GM18909 (cell line): ENCODE data around the gene PHIP.

ENCODE experiments used
- ATAC-seq: cut with Tn5 transposase; IDR thresholded peaks from one replicate; pipeline ENCODE4 v1.9.1; 2021; ENCODE audit warnings: mild to moderate bottlenecking; ENCODE audit not compliant: unreplicated experiment, poor library complexity

The PHIP gene

DNA sequence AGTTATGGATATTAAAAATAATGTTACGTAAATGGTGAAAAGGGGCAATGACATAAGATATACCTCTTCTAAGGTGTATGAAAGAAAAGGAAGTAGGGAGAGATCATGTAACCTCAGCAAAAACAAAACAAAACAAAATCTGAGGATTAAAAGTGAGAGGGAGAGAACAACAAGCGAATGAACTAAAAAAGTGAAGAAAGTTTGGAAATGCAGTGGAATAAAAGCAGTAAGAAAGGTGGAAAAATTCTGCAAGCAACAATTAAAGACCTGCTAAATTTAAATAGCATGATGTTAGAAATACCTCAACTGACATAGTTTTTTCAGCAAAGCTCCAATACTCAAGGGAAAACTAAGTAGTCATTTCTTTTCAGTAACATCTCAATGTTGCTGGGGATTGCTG is 48.0 kb downstream of the PHIP start:
- no peak for ATAC-seq

DNA sequence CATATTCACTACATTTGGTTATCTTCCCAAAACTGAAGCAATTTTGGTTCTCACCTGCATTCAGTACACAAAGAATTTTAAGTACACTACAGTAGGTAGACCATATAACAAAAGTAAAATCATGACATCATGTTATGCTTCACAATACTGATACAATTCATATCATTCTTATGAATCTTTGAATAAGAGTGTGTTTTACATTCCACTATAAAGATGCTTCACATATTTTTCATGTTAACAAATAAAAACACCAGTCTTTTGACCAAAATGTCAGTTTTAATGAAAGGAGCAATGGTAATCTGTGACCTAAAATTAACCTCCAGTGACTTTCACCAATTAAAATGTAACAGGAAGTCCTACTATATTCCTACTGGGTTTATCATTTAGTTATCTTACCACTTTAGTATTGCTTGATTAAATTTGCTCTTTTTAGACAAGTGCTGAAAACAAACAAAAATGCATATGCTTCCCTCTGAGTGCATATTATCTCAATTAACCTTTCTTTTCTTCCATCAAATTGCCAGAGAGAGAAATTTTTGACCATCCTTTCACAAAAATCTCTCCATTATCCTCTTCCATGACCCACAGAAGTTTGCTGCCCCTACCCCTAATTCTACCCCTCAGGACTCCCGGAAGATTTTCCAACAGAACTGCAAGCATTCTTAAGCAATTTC is 49.3 kb downstream of the PHIP start:
- ATAC-seq, result no peak

DNA sequence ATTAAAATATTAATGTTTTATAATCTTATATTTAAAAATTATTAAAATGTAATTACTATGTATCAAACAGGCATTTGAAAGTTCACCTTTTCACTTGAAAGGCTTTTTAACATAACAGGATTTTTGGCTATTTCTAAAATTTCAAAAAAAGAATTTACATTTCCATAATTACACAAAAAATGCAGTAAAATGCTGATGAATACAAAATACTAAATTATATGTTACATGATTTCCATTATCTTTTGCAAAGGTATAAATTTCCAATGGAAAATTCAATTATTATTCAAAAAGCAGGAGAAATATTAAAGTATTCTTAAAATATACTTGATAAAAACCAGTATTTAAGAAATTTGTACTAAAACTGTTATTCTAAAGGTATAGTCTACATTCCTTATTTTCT is 66.1 kb downstream of the PHIP start:
- no peak for ATAC-seq

DNA sequence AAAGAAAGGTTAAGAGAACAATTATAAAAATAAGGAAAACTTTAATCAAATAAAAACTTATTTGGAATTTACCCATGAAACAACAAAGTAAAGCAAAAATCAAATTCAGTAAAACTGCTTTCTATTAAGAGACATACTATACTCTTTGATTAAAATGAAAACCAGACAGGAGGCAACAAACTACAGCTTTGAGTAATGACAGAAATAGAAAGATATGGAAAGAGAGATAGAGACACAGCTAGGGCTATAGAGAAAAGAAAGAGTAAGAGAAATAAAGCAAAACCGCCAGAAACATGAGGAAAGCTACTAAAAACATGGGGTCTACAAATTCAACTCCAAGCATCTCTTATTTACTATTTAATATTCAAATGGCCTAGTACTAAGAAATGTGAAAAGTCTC is 67.6 kb downstream of the PHIP start:
- no peak for ATAC-seq

DNA sequence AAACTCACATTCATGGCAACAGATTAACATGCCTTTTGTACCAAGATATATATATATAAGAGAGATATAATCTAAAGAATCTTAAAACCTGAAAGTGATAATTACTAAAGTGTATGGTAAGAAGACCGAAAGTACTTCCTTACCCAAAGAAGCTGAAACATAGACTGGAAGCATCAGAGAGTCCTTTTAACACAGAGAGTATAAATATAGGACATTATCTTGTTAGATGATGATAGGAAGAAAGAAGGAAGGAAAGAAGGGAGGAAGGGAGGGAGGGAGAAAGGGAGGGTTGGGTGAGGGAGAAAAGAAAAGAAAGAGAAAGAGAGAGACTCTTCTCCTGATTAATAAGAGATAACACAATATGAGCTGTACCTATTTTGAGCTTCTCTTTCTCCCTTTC is 68.2 kb downstream of the PHIP start:
- ATAC-seq, result no peak

DNA sequence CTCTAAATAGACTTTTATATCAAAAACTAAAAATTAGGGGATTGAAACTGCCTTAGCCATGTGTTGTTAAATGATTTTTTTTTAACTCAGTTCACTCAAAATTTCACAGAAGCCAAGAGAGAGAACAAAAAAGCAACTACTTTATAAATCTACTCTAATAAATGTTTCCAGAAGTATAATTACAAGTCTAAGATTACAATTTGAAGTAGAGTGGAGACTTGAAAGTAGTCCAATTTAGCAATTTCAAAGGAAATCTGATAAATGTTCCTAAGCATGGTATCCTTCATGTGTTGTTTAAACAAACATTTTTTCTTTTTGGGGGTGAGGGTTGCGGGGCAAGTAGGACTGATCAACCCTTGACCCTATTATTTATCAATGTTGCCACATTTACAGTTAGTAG is 72.6 kb downstream of the PHIP start:
- ATAC-seq, result no peak

DNA sequence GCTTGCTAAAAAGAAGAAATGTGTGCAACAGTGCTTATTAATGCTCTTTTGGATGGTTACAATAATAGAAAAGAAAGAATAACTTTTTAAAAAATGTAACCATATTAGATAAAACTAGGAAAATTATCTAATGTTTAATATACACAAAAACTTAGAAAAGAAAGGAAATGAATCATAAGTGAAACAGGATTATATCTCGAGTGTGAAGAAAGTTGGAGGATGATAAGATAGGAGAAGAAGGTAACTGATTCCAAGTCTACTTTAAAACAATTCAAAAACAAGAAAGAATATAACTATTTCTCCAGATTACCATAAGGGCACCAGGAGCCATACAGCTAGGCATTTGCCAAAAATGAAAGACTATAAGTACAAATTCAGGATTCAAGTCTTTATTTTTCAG is 73.0 kb downstream of the PHIP start:
- ATAC-seq, result no peak

DNA sequence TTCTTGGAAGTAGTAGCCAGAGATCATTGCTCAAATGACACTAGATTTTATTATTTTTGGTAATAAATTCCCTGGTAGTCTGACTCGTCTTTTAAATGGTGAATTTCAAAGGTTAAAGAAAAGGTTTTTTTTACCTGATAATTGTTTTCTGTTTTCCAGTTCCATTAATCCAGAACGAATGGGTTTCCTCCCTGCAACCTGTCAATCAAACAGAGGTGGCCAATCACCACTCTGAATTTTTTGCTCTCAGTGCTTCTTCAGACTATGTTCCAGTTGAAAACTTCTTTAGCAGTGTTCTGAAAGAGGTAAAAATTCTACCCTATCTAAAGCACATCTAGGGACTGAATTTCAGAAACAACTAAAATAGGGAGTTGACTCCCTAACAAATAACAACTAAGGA is 73.8 kb downstream of the PHIP start:
- no peak for ATAC-seq

DNA sequence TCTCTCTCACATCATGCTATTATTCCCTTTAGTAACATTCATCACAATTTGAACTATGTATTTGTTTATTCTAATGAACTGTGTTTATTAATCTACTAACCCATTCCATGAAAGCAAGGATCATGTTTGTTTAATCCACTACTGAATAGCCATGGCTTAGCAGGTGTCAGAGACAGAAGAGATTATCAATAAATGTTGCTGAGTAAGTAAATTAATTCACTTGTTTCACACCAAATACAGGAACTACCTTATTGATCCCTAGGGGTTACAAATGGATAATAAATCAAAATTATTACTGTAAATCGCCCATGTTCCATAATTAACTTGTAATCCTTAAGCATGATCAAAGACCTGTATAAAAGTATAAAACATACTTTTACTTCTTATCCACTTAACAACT is 76.6 kb downstream of the PHIP start:
- ATAC-seq, result no peak

DNA sequence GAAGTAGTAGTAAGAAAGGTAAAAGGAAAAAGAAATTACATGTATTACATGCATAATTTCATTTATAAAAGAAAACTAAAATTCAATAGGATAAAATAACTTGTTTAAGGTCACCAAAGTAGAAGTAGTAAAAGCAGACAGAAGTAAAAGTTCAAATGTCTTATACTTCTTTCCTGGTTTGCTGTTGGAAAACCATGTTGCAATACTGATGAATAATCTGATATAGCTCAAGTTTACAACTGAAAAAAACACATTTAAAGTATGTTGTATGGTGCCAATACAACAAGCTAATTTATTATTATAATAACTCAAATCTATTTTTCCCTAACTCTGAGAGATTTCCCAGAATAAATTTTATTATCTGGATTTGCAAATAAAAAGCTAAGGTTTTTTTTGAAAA is 78.3 kb downstream of the PHIP start:
- ATAC-seq, result no peak

DNA sequence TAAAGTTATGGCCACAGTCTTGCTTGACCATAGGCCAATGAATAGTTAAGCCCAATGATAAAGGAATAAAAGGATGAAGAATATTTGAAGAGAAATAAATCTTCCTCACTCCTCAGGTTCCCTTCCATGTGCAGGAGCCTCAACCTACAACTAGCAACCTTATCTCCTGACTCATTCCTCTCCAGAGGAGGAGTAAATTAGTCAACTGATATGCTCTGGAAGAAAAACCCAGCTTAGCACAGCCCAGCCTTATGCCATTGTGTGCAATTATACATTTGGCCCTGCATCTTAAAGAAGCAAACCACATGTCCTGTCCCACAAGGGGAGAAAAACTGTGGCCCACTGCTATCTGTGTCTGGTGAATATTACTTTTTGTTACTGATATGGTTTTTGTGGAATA is 82.1 kb downstream of the PHIP start:
- no peak for ATAC-seq

DNA sequence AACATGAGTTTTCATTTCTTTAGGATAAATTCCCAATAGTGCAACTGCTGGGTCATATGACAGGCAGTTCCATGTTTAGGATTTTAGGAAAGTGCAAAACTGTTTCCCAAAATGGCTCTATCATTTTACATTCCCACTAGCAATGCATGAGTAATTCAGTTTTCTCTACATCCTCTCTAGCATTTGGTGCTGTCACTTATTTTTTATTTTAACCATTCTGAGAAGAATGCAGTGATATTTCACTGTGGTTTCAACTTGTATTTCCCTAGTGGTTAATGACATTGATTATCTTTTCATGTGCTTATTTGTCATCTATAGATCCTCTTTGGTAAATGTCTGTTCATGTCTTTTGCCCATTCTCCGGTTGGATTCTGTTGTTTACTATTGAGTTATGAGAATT is 82.7 kb downstream of the PHIP start:
- ATAC-seq, result no peak

DNA sequence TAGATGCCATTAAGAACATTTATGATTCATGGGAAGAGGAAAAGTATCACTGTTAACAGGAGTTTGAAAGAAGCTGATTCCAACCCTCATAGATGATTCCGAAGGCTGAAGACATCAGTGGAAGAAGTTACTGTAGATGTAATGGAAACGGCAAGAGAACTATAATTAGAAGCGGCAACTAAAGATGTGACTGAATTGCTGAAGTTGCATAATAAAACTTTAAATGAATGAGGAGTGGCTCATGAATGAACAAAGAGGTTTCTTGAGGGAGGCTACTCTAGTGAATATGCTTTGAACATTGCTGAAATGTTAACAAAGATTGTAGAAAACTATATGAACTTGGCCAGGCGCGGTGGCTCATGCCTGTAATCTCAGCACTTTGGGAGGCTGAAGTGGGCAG is 84.1 kb downstream of the PHIP start:
- no peak for ATAC-seq

DNA sequence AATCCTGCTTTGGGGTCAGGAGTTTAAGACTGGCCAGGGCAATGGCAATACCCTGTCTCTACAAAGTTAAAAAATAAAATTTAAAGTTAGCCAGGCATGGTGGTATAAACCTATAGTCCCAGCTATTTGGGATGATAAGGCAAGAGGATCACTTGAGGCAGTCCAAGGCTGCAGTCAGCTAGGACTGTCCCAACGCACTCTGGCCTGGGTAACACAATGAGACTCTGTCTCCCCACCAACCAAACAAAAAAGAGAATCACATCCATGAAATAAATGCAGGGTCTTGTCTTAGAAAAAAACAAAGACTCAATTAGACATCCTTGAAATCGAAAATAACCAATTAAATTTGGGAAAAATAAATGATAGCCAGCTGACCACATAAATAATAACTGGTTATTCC is 88.9 kb downstream of the PHIP start:
- ATAC-seq, result no peak

DNA sequence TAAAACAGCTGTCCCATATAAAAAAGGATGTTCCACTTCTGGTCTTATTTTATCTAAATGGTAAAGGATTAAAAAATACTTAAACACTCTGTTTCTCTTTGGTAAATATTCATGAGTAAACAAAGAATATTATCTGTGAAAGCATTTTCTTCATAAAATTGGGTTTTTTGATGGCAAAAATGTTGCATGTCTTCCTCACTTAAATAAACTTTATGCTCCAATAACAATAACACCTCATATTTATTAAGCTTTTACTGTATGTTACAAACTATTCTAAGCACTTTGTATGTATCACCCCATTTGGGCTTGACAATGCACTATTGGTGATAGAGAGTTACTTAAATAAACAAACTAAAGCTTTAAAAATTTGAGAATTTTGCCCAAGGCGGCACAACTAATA is 91.9 kb downstream of the PHIP start:
- ATAC-seq, result no peak

DNA sequence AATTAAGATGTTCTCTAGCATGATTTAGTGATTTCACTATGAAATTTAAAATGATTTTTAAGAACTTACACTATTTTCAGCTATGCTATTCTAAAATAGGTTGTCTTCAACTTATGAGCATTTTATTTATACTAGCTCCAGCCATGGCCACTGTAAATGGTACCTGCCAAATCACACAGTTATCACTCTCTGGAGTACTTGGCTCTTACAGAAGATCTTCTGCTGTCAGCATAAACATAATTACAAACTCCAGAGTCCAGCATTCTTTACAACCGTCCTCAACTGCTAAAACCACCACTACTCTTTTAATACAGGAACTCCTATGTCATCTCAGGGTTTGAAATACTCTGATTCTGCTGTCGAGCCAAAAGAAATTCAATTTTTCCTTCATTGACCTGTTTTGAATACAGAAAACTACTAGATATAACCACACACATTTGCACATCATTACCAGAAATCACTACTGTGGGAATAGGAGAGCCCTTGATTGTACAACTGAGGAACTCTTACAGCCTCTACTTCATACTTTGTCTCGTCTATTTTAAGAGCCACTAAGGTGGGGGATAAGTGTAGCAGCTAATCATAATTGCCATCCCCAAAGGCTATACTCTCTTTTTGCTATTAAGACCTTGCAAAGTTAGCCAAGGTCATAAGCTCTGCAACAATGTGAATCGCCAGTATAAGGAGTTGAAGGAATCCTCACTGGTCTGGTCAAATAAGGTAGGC is 93.7 kb downstream of the PHIP start:
- ATAC-seq, result no peak

DNA sequence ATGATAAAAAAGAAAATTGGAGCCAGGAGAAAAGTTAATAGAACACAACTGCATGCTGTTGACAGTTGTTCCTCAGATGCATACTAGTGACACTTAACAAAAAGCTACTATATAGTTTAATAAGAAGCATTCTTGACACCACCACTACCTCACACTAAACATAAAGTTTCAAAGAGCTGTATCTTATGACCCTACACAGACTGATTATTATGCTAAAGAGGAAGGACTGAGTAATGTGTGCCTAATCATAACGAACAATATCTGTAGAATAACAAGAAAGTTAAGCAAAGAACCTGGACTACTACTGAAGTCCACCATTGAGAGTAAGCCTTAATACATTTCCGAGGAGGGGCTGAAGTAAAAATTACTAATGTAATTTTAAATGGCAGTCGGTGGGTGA is 110.9 kb downstream of the PHIP start:
- no peak for ATAC-seq

DNA sequence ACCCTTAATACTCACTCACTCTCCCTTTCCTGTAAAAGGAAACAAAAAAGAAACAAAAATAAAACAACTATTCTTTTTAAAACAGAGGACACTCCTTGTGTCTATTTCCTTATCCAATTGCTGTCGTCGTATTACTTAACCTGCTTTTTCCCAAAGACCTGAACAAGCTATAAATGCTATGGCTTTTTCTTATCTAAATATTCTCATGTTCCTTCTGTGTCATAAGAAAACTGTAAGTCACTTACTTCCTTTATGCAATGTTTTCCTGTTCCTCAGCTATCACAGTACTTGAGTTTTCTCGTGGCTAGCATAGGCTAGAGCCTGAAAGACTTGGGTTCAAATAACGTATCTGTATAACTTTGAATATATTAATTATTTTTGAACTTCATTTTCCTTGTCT is 111.5 kb downstream of the PHIP start:
- no peak for ATAC-seq

DNA sequence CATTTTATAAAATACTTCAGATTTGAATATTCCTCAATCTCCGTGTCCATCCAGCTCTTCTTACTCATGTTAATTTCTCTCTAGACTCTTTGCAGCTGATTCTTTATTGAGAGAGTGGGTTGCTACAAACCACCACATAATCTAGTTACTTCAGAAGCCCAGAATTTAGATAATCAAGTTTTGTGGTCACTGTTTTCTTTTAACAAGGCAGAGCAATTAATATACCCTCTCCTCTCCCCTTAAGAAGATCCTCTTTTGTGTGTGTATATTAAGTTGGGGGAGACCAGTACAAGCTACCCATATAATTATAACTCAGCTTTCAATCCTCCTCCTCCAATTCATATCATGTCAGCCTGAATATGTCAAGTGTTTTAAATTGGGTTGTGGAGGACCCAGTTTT is 115.6 kb downstream of the PHIP start:
- no peak for ATAC-seq

DNA sequence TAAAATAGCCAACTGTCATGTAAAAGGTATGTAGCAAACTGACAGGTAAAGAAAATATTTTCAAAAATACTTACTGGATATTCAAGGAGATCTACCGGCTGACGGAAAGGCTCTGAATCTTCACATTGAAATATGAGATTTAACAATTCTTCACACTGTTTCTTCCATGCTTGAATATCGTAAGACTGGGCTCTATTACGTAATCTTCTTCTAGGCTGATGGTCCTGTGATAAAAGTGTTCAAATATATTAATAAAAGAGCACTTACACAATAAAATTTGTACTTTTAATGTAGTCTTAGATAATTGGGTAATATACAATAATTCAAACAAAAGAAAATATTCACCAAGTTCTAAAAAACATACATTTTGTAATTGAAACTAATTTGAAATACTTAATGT is 123.3 kb downstream of the PHIP start:
- no peak for ATAC-seq

DNA sequence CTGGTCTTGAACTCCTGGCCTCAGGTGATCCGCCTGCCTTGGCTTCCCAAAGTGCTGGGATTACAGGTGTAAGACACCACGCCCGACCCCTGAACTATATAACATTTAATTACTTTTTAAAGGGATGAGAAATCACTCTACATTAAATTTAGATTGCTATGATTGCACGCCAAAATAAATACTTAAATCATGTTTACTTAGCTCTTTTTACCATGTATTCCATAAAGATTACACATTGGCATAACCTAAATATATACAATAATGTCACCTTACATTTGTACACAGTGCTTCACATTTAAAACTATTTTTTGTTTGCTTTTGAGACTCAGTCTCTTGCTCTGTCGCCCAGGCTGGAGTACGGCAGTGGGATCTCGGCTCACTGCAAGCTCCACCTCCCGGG is 124.3 kb downstream of the PHIP start:
- ATAC-seq, result no peak

DNA sequence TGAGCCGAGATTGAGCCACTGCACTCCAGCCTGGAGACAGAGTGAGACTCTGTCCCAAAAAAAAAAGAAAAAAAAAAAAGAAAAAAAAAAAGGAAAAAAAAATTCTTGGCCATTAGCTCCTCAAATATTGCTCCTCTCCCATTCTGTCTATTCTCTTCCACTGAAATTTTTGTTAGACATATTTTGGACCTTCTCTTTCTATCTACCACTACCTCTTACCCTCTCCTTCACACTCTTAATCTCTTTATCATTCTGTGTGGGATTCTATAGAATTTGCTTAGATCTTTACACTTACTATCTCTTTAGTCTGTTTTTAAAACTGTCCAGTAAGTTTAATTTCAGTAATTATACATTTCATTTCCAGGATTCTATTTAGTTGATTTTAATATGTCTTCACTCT is 125.7 kb downstream of the PHIP start:
- ATAC-seq, result no peak
